ELF-1 (cell line): ENCODE data around the gene SLC16A14.
A peak's percentile ranks its signal among the peaks of the same experiment; 100 is the strongest.
"Not testable (repeated sequence)": the region's sequence is repeated elsewhere in the genome, so short reads cannot be mapped to it uniquely, and the experiment has no call there.

Experiments
- DNase-seq: peaks from one replicate; pipeline ENCODE4 v3.0.0-alpha.2; 2016; ENCODE audit warnings: low read depth, low spot score

Gene SLC16A14, protein sequence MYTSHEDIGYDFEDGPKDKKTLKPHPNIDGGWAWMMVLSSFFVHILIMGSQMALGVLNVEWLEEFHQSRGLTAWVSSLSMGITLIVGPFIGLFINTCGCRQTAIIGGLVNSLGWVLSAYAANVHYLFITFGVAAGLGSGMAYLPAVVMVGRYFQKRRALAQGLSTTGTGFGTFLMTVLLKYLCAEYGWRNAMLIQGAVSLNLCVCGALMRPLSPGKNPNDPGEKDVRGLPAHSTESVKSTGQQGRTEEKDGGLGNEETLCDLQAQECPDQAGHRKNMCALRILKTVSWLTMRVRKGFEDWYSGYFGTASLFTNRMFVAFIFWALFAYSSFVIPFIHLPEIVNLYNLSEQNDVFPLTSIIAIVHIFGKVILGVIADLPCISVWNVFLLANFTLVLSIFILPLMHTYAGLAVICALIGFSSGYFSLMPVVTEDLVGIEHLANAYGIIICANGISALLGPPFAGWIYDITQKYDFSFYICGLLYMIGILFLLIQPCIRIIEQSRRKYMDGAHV

DNA sequence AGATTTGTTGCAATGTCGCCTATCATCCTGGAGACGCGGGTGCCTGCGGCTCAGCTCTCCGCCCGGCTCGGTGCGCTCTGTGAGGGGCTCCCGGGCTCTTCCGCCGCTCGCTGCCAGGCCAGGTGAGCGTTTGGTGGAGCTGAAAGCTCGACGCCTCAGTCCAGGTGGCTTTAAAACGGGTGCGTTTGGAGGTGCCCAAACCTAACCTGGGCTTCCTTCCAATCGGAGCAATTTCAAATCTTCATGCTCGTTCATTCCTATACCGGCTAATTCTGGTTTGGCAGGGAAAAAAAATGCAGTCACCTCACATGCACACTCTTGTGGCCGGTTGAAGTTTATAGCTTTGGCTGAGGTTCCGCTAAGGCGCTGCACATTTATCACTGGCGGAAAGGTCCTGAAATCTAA lies at the start of gene SLC16A14:
TSS of gene SLC16A14 (minus strand) at position 274 of the 405 bp plus-strand sequence. CDS start 9,572 bp downstream, outside the sequence.
- DNase-seq, result peak; percentile 51

DNA sequence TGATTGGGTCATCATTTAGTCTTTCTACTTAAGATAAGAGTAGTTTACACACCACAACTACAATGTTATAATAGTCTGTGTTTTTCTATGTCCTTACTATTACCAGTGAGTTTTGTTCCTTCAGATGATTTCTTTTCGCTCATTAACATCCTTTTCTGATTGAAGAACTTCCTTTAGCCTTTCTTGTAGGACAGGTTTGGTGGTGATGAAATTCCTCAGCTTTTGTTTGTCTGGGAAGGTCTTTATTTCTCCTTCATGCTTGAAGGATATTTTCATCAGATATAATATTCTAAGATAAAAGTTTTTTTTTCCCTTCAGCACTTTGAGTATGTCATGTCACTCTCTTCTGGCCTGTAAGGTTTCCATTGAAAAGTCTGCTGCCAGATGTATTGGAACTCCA lies 38.0 kb upstream of the SLC16A14 start:
- DNase-seq, result no peak

DNA sequence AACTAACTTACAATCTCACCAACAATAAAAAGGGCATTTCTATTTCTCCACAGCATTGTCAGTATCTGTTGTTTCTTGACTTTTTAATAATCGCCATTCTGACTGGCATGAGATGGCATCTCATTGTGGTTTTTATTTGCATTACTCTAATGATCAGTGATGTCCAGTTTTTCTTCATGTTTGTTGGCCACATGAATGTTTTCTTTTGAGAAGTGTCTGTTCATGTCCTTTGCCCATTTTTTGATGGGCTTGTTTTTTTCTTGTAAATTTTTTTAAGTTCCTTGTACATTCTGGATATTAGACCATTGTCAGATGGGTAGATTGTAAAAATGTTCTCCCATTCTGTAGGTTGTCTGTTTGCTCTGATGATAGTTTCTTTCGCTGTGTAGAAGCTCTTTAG lies 33.2 kb upstream of the SLC16A14 start:
- not testable (repeated sequence) for DNase-seq

DNA sequence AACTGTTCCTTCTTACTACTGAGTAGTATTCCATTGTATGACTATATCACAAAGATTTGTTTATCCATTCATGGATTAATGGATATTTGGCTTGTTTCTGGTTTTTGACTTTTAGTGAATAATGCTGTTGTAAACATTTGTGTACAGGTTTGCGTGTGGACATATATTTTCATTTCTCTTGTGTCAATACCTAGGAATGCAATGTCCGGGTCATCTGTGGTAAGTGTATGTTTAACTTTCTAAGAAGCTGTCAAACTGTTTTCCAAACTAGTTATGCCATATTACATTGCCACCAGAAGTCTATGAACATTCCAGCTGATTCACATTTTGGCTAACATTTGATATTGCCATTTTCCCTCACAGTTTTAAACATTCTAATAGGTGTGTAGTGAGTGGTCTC lies 29.1 kb upstream of the SLC16A14 start:
- no peak for DNase-seq

DNA sequence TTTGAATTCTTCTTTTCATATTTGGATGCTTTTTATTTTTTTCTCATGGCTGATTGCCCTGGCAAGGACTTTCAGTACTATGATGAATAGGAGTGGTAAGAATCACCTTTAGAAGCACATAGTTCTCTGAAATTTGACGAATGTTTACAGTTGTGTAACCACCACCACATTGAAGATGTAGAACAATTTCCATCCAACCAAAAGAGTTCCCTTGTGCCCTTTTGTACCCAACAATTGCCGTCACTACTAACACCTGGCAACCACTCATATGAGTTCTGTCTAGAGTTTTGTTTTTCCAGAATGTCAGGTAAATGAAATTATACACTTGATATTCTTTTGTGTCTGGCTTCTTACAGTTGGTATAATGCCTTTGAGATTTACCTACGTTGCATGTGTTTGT lies 28.7 kb upstream of the SLC16A14 start:
- no peak for DNase-seq

DNA sequence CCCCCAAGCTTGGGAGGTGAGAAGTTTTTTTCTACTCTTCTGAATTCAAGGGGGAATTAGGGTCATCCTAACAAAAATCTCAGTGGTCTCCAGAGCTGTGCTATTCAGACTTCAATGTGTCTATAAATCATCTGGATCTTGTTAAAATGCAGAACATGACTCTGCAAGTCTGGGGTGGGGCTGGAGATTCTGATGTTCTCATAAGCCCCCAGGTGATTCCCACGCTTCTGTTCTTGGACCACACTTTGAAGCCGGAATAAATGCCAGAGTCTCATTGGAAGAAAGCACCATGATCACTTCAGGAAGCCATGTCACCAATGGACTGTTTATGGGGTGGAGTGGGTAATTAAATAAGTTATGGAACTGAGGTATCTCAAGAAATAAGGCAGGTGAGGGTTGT lies 22.2 kb upstream of the SLC16A14 start:
- DNase-seq, result no peak

DNA sequence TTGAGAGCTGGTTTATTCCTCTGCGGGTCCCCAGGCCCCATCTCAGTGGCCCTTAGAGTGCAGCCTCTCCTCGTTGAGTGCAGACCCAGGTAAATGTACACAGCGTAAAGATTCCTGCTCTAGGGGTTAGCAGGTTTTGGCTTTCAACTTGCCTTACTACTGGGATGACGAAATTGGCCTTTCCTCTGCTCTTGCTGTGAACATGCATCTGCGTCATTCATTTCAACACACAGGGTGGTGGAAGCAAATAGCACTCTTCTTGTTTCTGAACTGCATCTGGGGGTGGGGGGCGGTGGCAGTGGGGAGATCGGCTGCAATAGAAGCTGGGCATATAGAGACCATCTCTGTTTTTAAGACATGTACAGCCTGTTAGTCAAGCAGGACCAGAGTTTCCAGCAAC lies 16.5 kb upstream of the SLC16A14 start:
- DNase-seq, result no peak

DNA sequence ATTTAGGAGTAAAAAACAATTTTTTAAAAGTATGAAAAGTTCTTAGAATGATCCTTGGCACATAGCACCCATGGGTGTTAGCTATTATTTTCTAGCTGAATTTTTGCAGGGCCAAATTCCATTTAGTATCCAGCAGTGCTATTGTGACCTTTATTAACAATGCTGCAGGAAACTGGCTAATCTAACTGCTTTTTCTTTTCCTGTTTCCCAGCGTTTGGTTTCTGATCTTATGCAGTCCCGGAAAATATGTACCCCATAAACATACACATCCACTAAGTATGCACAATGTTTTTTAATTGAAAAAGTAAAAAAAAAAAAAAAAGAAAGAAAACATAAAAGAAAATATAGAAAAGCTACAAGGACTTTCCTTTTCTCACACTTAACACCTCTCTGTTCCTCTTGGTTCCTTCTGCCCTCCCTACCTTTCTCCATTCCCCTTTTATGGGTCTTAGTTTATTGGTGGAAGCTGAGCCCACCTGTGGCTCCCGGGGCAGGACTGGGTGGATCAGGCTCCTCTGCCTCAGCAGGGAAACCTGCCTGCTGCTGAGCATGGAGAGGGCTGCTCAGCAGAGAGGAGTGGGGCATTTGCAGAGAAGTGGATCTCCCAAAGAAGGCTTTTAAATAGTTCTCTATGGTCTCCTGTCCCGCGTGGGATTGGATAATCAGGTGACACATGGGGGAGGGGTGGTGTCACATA lies 9.3 kb upstream of the SLC16A14 start:
- peak; percentile 7 for DNase-seq

DNA sequence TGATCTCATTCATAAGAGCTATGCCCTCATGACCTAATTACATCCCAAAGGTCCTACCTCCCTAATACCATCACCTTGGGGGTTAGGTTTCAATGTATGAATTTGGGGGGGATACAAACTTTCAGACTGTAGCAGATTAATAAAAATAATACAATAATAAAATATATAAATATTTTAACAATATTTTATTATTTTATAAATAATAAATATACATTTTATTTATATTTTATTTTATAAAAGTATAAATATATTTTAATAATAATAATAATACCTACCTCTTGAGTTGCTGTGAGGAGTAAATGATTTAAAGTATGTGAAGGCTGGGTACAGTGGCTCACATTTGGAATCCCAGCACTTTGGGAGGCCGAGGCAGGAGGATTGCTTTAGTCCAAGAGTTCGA lies 8.1 kb upstream of the SLC16A14 start:
- no peak for DNase-seq

DNA sequence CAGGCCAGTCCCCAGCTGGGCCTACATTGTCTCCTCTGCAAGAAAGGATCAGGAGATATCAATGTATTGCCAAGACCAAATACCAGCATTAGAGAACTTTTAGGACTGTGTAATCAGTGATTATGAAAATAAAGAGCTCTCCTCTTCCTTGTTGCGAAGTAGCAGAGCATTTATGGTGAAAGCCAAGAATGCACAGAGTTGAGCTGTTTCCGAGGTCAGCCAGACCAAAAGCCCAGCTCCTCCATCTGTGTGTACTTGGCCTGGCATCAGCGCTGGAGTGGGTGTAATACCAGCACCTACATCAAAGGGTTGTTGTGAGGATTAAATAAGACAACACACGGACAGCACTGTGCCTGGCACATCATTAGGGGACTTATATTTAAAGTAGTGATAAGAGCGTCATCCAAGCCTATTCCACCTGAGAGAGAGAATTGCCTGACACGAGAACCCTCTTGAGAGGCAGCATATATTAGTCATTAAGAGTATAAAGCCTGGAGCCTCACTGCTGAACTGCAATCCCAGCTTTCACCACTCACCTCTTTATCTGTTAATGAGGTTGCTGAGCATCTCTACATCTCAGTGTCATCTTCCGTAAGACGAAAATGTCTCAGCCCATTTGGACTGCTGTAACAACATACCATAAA lies 7.4 kb upstream of the SLC16A14 start:
- no peak for DNase-seq

DNA sequence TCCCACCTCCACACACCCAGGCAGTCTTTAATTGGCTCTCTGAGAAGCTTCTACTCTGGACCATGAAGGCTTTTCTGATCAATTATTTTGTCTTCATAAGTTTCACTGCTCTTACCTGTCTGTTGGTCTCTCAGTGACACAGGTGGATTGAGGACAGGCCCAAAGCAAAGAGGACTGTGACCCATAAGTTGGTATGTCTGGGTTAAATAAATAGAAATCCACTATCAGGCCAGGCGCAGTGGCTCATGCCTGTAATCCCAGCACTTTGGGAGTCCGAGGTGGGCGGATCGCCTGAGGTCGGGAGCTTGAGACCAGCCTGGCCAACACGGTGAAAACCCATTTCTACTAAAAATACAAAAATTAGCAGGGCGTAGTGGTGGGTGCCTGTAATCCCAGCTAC lies 2.7 kb upstream of the SLC16A14 start:
- no peak for DNase-seq

DNA sequence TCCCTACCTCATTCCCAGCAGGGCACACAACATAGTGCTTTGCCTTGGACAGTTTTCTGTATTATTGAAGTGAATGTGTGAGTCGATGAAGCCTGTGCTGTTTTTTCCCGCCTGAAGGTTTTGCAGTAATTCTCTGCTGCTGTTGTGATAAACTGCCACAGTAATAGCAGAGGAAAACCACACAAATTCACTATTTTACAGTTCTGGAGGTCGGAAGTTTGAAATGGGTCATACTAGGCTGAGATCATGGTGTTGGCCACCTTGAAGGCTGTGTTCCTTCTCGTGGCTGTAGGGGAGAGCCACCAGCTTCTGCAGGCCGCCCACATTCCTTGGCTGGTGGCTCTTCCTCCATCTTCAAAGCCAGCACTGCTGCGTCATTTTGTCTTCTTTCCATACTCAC lies 678 bp upstream of the SLC16A14 start:
- DNase-seq, result no peak

DNA sequence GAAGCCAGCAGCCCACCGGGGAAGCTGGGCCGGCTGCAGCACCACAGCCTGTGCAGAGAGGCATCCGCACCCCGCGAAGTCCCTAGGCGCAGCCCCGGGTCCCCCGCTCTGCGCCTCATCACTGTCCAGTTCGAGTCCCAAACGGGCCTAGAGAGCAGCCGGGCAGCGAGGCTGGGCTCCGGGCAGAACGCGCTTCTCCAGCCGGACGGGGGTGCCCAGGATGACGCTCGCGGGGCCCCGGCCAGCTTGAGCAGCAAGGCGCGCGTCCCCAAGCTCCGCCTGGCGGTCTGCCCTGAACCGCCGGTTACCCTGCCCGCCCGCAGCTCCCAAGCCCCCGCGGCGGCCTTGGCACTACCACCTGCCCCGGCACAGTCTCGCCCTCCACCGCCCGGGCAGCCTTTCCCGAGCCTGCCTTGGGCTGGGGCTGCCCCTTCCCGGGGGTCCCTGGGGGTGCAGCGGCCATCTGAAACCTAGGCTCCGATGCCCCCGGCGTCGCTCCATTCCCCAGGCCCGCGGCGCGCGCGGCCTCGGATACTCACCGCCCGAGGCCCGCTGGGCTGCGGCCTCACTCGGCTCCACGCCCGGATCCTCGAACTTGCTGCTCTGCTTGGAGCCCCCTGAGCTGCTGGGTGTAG lies 591 bp downstream of the SLC16A14 start:
- DNase-seq, result peak; percentile 54

DNA sequence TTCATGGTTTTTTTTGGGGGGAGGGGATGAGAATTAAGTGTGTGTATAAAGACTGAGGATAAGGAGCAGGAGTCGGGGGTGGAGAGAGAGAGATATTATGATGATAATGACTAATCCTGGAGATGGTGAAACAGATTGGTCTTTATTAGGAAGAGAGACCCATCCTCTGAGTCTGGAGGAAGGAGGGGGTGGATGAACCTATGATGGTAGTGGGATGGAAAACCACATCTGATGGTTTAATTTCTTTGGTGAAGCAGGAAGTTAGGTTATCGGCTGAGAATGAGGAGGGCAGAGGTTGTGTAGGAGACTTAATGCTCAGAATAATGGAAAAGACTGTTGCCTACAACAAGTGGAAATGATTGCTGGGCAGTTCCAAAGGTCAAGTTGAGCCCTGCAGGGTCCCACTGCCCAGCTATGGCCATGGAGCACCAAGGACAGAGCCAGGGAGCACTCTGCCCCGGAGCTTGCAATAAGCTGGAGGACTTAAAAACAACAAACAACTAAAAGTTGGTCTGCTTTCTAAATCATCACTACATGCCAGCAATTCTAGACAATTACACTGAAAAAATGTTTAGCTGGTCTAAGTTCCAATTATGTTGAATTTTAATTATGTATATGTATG lies 7.9 kb downstream of the SLC16A14 start:
- DNase-seq, result no peak

DNA sequence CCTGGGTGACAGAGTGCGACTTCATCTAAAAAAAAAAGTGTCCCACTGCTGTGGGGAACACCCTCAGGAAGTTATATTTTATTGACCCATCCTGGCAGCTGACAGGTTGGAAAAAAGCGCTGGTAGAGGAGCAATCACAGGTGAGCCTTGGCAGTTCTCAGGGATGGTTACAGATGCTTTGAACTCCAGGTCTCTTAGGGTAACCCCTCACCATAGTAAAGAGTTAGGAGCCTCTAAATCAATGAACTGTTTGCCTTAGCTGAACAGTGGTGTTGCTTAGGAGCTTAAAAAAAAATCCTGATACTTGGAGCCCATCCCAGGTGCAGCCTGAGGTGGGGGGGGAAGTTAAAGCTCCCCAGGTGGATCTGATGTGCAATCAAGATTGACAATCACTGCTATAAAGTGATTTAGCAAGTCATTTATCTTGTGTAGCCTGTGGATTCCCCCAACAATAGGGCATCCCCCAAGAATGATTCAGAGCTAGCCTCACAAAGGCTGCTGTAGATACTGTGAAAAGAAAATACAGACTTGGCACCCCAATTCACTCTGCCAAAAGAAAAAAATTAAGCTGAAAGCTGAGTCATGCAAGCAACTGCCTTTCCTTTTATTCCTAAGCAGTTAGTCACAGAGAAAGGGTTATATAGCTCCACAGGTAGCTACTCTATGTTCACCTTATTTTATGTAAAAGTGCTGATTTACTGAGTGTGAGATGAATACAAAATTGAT lies 14.8 kb downstream of the SLC16A14 start:
- DNase-seq, result no peak

DNA sequence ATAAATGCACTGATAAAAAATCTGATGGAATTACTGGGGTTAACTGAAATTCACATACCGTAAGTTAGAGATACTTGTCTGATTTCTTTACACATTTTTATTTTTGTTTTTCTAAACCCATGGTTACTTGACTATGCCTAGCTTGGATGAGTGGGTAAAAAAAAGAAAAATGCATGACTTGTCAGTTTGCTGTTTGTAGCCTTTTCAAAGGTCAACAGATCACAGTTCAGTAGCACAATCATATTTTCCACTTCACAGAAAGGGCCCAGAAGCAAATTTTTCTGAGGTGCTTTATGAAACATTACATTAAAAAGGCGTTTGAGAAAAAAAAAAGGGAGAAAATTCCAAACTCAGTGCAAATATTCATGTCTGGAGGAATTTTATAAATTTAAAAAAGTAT lies 16.4 kb downstream of the SLC16A14 start:
- DNase-seq, result no peak

DNA sequence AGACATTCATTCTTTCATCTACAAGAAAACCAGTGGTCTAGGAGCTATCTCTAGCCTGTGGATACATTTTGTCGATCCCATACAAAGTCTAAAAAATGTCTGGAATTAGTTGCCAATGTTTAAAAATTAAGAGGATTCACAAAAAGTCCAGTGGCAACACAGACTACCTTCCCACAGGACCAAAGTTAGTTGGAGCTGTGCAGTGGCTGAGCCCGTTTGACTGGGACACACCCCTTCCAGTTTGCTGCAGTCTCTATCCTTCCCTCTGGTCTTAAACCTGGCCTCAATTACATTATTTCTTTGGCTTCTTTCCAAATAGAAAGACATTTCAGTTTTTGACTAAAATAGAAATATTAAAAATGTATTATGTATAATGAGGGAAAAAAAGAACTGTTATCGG lies 18.6 kb downstream of the SLC16A14 start:
- DNase-seq, result no peak

DNA sequence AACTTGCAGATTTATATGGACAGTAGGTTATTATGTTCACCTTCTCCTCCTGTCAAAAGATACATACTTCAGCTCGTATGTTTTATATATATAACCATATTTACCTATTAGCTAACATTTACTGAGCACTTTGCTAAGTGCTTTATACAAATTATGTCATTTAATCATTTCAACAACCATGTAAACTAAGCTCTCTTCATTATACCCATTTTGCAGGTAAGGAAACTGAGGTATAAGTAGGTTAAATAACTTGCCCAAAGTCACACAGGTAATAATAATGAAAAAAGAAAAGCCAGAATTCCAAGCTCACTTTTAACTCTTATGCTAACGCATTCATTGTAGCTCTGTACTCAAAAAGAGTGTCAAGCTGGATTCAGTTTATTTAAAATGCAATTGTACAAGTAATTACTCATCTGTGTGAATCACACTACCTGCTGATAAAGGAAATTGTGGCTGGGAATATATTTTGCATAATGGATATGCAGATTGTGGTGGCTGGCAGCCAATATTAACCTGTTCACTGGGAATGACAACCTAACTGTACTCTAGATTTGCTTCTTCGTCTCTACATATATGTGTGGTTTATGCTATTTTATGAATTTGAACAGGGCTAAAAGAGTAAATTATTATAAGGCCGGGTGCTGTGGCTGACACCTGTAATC lies 20.6 kb downstream of the SLC16A14 start:
- DNase-seq, result no peak

DNA sequence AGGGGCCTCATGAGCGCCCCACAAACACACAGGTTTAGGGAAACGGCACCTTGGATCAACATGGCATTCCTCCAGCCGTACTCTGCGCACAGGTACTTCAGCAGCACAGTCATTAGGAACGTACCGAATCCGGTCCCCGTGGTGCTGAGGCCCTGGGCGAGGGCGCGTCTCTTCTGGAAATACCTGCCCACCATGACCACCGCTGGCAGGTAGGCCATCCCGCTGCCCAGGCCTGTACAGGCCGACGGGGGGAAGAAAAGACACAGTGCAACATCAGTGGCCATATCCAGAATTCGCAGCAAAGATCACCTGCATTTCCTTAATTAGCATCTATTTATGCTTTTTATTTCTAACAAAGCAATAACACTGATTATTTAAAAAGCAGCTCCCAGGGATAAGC lies 22.2 kb downstream of the SLC16A14 start:
- no peak for DNase-seq

DNA sequence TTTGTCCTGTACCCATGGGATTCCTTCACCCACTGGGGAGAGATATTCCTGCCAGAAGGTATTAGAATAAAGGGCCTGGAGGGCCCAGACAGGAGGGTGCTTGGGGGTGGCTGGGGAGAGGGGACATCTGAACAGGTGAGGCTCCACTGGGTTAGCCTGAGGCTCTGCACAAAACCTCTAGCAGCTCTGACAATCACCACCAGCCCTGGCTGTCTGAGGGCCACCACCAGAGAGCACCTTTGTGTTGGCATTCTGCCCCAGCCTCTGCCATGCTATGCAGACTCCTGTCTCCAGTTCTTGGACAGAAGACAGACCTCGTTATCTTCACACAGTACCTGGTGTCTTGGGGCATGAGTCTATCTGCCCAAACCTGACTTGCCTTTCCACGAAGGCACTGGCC lies 25.3 kb downstream of the SLC16A14 start:
- no peak for DNase-seq
